Activated T-helper 1 cell treated with Interleukin-2 at 50 U/mL for 16 hours (primary cell): ENCODE results near the gene ANKRD1.
"Not testable (repeated sequence)": the region's sequence is repeated elsewhere in the genome, so short reads cannot be mapped to it uniquely, and the experiment has no call there.

Experiments
- DNase-seq: peaks from one replicate; pipeline ENCODE4 v3.0.0-alpha.2; 2020; ENCODE audit warnings: low read depth

The ANKRD1 gene

DNA sequence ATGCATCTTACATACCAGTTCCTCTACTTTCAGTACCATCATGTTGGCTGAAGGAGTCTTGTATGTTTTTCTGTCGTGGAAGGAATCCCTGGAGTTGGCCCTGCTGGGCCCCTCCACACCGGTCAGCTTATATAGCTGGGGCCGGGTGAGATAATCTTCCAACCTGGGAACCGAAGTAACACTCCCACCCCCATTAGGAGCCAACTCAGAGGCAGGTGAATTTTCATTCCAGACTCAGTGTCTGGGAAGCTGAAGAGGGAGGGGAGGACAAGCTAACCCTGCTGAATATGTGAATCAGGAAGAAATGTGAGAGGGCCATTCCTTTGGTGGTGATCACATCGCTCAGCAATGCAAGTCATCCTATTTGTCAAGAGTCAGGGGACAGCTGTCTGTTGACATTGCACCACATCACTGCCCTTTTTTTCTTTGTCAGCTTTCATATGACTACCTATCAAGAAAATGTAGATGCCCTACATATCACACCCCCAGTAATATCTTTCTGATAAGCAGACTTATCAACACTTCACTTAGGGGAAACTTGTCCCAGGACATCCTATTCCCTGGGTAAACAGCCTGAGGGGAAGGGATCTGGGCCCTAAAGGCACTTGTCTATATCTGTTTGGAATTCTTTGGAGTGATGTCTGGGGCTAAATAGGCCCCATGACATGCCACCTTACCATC lies at the start of gene ANKRD1:
Gene ANKRD1, minus strand, starts transcription at position 102 of the 681 bp plus-strand sequence. Its CDS starts 60 bp downstream, at position 42.
- DNase-seq: no peak

DNA sequence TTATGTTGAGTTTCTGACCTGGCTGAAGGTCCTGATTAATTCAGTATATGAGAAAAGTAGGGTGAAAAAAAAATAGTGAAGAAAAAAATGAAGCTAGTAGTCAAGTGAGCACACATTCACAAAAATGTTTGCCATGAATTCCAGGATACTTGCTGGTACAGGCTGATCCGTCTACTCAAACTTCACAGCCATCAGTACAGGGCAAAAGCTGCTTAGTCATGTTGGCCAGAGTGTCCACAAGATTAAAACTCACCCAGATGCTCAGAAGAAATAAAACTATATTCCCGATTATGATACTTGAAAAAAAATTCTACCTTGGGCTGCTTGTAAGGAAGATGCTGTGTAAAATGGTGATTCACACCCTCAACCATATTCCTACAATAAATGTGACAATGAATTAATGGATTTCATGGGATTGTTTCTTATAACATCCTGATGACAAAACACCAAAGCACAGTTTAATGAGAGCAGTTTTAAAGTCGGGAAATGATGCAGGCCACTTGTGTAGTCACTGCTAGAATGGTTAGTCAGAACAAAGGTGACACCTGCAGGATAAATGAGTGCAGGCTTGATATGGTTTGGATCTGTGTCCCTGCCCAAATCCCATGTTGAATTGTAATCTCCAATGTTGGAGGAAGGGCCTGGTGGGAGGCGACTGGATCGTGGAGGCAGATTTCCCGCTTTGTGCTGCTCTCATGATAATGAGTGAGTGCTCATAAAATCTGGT lies 49.2 kb upstream of the ANKRD1 start:
- DNase-seq: no peak

DNA sequence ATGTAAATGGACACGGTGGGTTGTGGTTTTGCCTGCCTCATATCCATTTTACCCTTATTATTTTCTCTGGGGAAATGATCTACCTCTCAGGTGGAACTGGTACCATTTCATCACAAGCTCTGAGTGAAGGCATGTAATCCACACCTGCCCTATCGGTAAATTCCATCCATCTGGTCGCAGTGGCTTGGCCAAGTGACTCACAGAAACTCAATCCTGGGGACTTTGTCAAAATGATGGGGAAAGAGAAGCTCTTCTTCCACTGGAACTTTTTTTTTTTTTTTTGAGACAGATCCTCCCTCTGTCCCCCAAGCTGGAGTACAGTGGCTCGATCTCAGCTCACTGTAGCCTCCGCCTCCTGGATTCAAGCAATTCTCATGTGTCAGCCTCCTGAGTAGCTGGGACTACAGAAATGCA lies 48.2 kb upstream of the ANKRD1 start:
- DNase-seq: no peak

DNA sequence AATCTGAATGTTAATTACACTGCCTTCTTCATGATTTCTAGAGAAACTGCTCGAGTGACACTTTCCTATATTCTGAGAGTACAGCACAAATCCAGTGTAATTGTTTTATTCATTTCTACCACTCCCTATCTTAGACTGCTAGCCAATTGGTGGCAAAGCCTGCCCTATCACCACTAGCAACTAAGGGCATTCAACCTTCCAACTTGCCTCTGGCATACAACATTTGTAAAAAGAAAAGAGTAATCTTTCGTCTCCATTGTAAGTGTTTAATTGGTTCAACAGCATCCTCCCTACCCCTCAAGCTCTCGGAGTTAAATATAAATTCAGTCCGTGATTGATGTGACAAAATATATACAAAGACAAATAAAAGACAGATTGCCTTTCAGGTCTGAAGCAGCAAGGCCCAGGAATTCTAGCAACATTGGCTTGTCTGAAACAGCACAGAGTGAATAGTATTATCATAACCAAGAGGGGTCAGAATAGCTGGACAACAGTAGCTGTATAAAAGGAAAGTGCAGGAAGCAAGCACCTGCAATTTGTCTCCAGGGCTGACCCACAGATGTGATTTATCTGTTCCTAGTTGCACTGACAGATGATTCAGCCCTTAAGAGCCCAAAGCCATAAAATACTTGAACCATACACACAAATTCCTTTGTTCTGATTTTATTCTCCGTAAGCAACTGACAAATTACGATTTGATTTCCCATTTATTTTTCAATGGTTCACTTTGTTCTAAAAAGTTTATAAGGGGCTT lies 47.6 kb upstream of the ANKRD1 start:
- DNase-seq: no peak

DNA sequence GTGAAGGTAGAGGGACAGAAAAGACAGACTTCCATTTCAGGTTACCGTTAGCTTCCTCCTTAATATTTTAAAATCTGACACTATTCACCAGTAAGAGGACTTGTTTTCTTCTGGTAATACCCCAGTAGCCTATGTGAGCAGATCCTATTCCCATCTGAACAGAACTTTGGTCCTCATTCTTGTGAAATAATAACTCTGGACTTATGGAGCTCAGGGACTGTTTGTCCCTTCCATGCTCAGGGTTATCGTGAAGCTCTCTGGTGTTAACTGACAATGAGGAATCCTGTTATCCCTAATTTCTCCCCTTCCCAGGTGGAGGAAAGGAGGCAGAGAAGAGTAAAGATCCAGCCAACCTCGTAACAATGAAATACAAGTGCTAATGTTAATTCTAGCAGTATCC lies 47.0 kb upstream of the ANKRD1 start:
- no peak for DNase-seq

DNA sequence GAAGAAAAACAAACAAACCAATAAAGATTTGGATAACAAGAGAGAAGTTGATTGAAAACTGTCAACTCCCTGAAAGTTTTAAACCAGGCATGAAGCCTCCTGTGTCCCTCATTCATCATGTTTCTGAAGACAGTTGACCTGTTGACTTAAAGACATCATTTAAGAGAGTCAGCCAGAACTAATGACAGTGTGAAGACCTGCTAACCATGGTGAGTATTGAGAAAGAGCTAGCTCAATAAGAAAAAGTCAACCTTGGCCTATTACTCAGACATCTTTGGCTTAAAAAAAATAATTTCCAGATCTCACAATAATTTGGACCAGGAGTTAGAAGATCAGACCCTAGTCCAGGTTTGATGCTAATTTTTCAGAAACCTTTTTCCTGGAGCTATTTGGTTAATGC lies 45.3 kb upstream of the ANKRD1 start:
- no peak for DNase-seq

DNA sequence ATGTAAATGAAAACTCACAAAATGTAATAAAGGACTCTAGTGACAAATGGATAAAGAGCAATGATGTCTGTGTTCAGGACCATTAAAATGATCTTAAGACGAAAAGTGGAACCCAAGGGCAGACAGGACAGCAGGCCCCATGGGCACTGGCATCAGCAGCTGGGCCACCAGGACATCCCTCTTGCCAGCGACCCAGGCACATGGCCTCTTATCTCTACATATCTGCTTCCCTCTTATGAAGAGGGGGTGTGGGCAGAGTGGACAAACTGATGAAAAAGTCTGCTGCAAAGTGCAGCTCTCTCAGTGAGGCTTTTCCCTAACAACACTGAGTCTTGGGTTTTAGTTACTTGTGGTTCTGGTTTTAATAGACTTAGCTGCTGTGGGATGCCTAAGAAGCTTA lies 44.8 kb upstream of the ANKRD1 start:
- DNase-seq: no peak

DNA sequence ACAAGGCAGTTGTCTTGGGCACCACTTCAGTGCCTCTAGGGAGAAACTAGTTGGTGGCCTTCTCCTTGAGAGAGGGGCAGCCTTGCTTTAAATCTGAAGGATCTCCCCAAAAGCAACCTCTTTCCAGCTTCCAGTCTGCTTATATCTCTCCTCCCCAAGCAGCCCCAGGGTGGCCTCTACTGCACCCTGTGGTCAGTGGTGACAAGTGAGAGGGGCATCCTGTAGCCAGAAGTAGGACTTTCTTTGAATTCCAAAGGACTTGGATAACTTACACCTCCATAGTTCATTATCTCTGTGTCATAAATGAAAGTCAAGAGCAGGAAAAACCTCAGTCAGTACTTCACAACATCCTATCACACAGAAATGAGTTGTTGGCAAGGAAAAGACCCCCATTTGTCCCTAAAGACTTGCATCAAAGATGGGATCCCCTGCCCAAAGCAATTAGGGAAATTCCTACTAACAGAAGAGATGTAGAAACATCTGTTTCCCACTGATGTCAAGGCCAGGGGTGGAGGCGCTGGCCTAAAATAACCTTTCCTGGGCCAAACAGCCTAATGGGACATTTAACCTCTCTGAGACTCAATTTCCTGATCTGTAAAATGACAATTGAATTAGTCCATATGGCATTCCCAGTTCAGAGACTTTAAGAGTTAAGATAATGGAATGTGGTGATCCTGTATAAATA lies 44.0 kb upstream of the ANKRD1 start:
- DNase-seq: no peak

DNA sequence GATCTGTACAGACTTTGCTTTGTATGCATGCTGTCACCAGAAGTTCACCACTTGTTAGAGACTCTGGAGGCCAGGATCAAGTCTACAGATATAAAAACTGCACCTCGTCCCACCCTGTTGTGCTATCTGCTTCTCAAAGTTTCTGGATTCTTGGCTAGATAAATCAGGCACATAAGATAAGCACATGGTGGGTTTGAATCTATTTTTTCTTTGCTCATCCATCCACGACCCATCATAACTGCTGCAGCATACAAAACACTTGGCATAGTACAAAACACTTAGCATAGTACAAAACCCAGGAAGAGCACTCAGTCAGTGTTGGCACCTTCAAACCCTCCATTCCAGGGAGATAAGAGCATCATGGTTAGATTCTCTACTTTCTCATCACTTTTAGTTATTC lies 42.4 kb upstream of the ANKRD1 start:
- no peak for DNase-seq

DNA sequence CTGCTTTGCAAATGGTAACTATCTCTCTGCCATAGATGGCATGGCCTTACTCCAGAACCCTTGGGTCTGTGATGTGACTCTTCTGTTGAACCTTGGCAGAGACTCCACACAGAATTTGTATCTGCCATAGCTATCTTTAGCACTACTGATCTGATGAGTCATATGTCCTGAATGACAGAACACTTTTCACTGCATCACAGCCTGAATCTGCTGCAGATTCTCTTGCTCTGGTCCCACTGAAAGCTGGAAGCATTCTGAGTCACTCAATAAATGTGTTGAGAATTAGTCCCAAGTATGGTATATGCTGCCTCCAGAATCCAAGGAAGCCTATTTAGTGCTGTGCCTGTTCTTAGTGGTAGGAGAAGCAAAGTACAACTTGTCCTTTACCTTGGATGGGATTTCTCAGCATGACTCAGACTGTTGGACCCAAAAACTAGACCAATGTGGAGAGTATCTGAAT lies 39.5 kb upstream of the ANKRD1 start:
- no peak for DNase-seq

DNA sequence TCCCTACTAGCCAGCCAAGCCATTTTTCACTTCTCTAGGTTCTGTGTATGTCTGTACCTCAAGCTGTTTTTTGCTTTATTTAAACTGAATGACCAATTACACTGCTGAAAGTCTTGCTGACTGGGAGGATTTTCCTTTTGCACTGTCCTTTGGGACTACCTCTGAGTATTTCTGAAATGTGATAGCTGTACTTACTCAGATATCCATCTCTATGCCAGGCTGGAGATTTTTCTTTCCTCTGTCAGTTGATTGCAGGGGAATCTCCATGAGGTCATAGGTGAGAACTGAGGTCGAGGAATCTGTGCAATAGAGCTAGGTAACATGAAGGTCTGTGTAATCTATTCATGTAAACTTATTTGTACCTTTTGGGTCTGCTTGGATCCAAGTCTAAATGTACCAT lies 38.9 kb upstream of the ANKRD1 start:
- DNase-seq: no peak

DNA sequence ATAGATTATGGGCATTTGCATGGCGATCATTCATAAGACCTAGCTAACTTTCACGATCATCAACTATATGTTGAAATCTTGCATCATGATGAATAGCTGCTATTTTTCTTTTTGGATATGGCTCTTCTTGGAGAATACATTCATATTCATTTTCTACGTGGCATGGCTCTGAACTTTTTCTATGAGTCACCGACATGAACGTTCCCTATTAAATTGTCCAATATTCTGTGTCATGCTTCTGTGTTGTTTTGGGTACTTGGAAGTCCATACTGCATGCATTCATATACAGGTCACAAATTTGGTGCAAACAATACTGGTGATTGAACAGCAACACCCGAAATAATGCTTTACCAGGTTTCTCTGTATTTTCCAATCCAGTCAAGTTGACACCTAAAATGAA lies 37.9 kb upstream of the ANKRD1 start:
- DNase-seq: no peak

DNA sequence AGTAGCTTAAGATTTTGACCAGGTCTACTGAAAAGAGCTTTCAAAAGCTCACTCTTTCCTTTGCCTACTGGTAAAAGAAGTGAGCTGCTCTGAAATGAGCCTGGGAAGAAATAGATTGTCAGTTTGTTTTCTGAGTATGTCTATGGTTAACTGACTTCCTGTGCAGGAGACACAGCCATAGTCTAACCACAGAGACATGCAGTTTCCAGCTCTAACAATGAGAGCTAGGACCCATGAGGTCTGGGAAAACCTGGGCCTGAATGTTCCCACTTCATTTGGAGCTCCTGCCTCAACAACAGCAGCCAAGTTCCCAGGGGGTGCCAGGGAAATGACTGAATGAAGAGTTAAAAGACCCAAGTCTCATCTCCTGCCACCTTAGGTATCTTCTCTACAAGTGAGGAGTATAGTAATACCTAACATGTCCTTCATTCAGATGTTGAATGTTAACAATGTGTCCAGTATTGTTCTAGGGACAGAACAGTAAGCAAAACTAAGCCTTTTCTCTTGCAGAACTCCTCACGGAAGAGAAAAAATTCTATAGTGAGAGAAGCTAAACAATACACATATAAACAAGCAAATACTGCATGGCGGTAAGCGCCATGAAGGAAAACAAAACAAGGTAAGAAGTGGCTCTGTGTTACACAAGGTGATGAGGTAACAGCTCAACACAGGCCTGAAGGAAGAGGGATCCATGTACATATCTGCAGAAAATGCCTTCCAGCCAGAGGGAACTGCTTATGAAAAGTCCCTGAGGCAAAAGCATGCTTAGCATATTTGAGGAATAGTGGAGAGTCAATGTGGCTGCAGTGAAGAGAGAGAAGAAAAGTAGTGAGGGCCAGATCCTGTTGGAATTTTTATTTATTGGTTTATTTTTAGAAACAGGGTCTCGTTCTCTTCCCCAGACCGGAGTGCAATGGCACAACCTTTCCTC lies 26.4 kb upstream of the ANKRD1 start:
- DNase-seq: no peak

DNA sequence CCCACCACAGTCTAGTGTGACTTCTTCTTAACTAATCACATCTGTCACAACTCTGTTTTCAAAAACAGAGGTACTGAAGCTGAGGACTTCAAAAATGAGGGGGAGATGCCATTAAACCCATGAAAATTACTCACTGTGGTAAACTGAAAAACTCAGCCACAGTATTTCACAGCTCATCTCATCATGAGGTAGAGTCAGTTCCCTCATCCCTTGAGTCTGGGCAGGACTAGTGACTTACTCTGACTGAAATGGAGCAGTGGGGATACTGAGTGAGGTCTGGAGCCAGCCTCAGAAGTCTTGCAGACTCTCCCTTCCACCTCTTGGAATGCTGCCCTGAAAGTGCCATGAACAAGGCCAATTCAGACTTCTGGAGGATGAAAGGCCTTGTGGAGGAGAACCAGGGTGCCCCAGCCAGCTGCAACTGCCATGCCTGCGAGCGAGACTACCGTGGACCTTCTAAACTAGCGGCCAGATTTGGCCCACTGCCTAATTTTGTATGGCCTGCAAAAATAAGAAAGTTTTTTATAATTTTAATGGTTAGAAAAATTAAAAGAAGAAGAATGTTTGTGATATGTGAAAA lies 24.7 kb upstream of the ANKRD1 start:
- DNase-seq: no peak

DNA sequence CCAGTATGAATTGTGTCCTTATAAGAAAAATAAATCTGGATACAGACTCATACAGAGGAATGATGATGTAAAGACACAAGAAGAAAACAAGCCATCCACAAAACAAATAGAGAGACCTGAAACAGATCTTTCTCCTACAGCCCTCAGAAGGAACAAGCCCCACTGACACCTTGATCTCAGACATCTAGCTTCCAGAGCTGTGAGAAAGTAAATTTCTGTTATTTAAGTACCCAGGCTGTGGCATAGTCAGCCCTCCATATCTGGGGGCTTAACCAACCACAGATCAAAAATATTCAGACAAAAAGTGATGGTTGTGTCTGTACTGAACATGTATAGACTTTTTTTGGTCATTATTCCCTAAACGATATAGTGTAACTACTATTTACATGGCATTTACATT lies 23.9 kb upstream of the ANKRD1 start:
- no peak for DNase-seq

DNA sequence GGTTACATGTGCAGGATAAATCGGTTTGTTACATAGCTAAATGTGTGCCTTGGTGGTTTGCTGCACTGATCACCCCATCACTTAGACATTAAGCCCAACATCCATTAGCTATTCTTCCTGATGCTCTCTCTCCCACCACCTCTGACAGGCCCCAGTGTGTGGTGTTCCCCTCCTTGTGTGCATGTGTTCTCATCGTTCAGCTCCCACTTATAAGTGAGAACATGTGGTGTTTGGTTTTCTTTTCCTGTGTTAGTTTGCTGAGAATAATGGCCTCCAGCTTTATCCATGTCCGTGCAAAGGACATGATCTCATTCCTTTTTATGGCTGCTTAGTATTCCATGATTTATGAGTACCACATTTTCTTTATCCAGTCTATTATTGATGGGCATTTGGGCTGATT lies 22.1 kb upstream of the ANKRD1 start:
- not testable (repeated sequence) for DNase-seq

DNA sequence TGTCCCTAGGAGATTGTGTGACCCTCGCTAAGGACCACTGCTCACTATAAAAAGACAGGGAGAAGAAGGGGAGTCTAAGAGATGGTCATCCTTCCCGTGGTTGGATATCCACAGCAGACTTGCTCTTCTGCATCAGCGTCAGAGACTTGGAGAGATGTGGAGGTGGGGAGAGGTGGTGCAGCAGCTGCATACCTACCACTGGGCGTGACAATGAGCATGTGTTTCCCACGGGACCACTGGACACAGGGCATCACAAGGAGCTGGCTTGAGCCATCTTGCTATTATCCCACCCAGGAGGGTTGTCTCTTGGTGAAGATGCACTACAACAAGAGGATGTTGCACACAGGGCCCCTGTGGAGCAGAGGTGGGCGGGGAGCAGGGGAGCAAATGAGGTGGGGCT lies 18.8 kb upstream of the ANKRD1 start:
- no peak for DNase-seq

DNA sequence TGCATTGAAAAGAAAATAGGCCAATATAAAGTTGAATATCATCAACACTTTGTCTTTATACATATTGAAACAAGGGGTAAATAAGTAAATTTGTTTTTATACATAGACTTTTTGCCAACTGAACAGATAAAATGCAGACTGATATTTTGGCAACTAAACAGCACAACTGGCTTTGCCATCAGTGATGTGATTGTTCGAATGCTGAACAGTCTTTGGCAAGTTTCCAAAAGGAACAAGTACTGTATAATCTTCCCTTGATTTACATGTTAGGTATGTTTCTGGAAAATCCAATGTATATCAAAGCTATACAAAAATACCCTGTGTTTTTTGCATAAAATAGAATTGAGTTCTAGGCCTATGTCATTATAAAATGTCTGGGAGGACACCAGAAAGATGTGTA lies 18.2 kb upstream of the ANKRD1 start:
- no peak for DNase-seq

DNA sequence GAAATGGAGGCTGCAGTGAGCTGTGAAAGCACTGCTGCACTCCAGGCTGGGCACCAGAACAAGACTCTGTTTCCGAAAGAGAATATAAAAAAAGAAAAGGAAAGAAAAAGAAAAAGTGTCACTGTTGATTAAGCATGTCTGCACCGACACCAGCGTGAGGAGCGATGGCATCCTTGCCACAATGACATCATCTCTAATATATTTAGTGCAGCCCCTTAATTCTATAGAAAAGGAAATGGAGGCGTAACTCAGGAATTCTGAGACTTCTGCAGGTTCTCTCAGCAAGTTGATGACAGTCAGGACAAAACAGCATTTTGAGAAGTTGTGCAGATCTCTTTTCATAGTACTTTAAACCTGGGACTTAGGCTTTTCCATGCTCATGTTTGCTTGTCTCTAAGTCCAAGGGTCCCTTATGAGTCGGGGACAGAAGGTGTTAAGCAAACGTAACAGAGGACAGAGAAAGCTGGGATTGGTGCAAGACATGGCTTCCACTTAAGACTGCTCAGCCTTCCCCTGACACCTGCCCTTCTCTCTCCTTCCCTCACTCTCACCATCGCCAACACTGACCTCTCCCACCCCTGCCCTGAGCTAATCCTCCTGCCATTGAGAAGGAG lies 16.9 kb upstream of the ANKRD1 start:
- DNase-seq: no peak

DNA sequence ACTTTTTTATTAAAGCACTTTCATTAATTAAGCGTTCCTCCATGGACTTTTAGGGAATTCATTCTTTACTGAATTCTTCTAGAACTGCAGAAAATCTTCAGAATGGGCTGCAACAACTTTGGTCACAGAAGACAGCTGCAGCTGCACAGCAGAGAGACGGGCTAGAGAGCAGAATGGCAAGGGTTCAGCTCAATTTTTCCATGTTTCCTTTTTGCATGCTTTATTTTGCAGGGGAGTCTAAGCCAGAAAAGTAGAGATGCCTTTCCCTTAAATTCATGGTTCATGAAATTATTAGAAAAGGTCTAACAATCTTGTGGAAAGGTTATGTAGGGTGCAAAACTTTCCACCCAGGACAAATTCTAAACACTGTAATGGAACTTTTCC lies 15.4 kb upstream of the ANKRD1 start:
- no peak for DNase-seq
